ENCODE measurements around the gene EPHB1.
"Not testable (repeated sequence)": the region's sequence is repeated elsewhere in the genome, so short reads cannot be mapped to it uniquely, and the experiment has no call there.

Gene EPHB1

GRCh38 chr3:134956395-134956794, 161.3 kb downstream of the EPHB1 start:
- peaks cover 7% of the 10 kb centered on the region for H3K36me3 ChIP-seq (ENCODE audit: control insufficient read depth, insufficient read depth, low read length)
- H3K27me3 ChIP-seq (ENCODE audit: control insufficient read depth, insufficient read depth, low read length, poor library complexity, severe bottlenecking): no peaks in the 10 kb centered on the region
- H3K4me3 ChIP-seq (ENCODE audit: insufficient read depth, low read depth, low read length): no peak overlapping the region
- no peaks in the 10 kb centered on the region for H3K9me3 ChIP-seq (ENCODE audit: control insufficient read depth, low read length)
- H3K27ac ChIP-seq (ENCODE audit: insufficient read depth, low read depth, low read length, poor library complexity, severe bottlenecking): no peak overlapping the region
- WGBS, 2 experiments: 95 to 98% methylated on average over 2 of the region's 2 CpGs
- H3K4me1 ChIP-seq (ENCODE audit: control insufficient read depth, insufficient read depth, low read length): peaks cover 26% of the 10 kb centered on the region

GRCh38 chr3:134956844-134957243, 161.8 kb downstream of the EPHB1 start:
- Histone ChIP-seq H3K27me3 (ENCODE audit: control insufficient read depth, insufficient read depth, low read length, poor library complexity, severe bottlenecking) (no peaks in the 10 kb centered on the region), H3K36me3 (ENCODE audit: control insufficient read depth, insufficient read depth, low read length) (peaks cover 2% of the 10 kb centered on the region), H3K4me3 (ENCODE audit: insufficient read depth, low read depth, low read length) (no peak overlapping the region), H3K9me3 (ENCODE audit: control insufficient read depth, low read length) (no peaks in the 10 kb centered on the region), H3K27ac (ENCODE audit: insufficient read depth, low read depth, low read length, poor library complexity, severe bottlenecking) (no peak overlapping the region), H3K4me1 (ENCODE audit: control insufficient read depth, insufficient read depth, low read length) (peaks cover 26% of the 10 kb centered on the region)
- 92 to 95% methylated on average over 1 of the region's 1 CpG for WGBS, 2 experiments

GRCh38 chr3:134959516-134959915, 164.5 kb downstream of the EPHB1 start:
- peak overlapping the region; percentile 36 for H3K27ac ChIP-seq (ENCODE audit: insufficient read depth, low read depth, low read length, poor library complexity, severe bottlenecking)
- peaks cover 18% of the 10 kb centered on the region for H3K4me1 ChIP-seq (ENCODE audit: control insufficient read depth, insufficient read depth, low read length)
- H3K9me3 ChIP-seq (ENCODE audit: control insufficient read depth, low read length): no peaks in the 10 kb centered on the region
- no peaks in the 10 kb centered on the region for H3K36me3 ChIP-seq (ENCODE audit: control insufficient read depth, insufficient read depth, low read length)
- H3K4me3 ChIP-seq (ENCODE audit: insufficient read depth, low read depth, low read length): no peak overlapping the region
- H3K27me3 ChIP-seq (ENCODE audit: control insufficient read depth, insufficient read depth, low read length, poor library complexity, severe bottlenecking): no peaks in the 10 kb centered on the region

GRCh38 chr3:134964226-134964625, 169.2 kb downstream of the EPHB1 start:
- Histone ChIP-seq H3K9me3 (ENCODE audit: control insufficient read depth, low read length) (no peaks in the 10 kb centered on the region), H3K27ac (ENCODE audit: insufficient read depth, low read depth, low read length, poor library complexity, severe bottlenecking) (no peak overlapping the region), H3K36me3 (ENCODE audit: control insufficient read depth, insufficient read depth, low read length) (no peaks in the 10 kb centered on the region), H3K27me3 (ENCODE audit: control insufficient read depth, insufficient read depth, low read length, poor library complexity, severe bottlenecking) (no peaks in the 10 kb centered on the region), H3K4me3 (ENCODE audit: insufficient read depth, low read depth, low read length) (no peak overlapping the region), H3K4me1 (ENCODE audit: control insufficient read depth, insufficient read depth, low read length) (peaks cover 30% of the 10 kb centered on the region)
- WGBS, 2 experiments: 96 to 97% methylated on average over 5 of the region's 5 CpGs

- 46 to 64% methylated on average over 3 of the region's 3 CpGs for WGBS, 2 experiments
- Histone ChIP-seq H3K9me3 (ENCODE audit: control insufficient read depth, low read length) (no peaks in the 10 kb centered on the region), H3K27me3 (ENCODE audit: control insufficient read depth, insufficient read depth, low read length, poor library complexity, severe bottlenecking) (no peaks in the 10 kb centered on the region), H3K4me3 (ENCODE audit: insufficient read depth, low read depth, low read length) (no peak overlapping the region), H3K27ac (ENCODE audit: insufficient read depth, low read depth, low read length, poor library complexity, severe bottlenecking) (no peak overlapping the region), H3K4me1 (ENCODE audit: control insufficient read depth, insufficient read depth, low read length) (peaks cover 21% of the 10 kb centered on the region), H3K36me3 (ENCODE audit: control insufficient read depth, insufficient read depth, low read length) (no peaks in the 10 kb centered on the region)
These were observed 170.9 kb downstream of the EPHB1 start for GRCh38 chr3:134965865-134966481.

GRCh38 chr3:134970895-134971294, 175.8 kb downstream of the EPHB1 start:
- WGBS, 2 experiments: 78 to 85% methylated on average over 2 of the region's 2 CpGs
- H3K4me1 ChIP-seq (ENCODE audit: control insufficient read depth, insufficient read depth, low read length): peaks cover 21% of the 10 kb centered on the region
- H3K9me3 ChIP-seq (ENCODE audit: control insufficient read depth, low read length): no peaks in the 10 kb centered on the region
- H3K27ac ChIP-seq (ENCODE audit: insufficient read depth, low read depth, low read length, poor library complexity, severe bottlenecking): no peak overlapping the region
- no peaks in the 10 kb centered on the region for H3K27me3 ChIP-seq (ENCODE audit: control insufficient read depth, insufficient read depth, low read length, poor library complexity, severe bottlenecking)
- no peaks in the 10 kb centered on the region for H3K36me3 ChIP-seq (ENCODE audit: control insufficient read depth, insufficient read depth, low read length)
- H3K4me3 ChIP-seq (ENCODE audit: insufficient read depth, low read depth, low read length): no peak overlapping the region

- H3K4me1 ChIP-seq (ENCODE audit: control insufficient read depth, insufficient read depth, low read length): peaks cover 18% of the 10 kb centered on the region
- 62 to 67% methylated on average over 3 of the region's 3 CpGs for WGBS, 2 experiments
- no peaks in the 10 kb centered on the region for H3K27me3 ChIP-seq (ENCODE audit: control insufficient read depth, insufficient read depth, low read length, poor library complexity, severe bottlenecking)
- no peak overlapping the region for H3K27ac ChIP-seq (ENCODE audit: insufficient read depth, low read depth, low read length, poor library complexity, severe bottlenecking)
- H3K36me3 ChIP-seq (ENCODE audit: control insufficient read depth, insufficient read depth, low read length): no peaks in the 10 kb centered on the region
- no peaks in the 10 kb centered on the region for H3K9me3 ChIP-seq (ENCODE audit: control insufficient read depth, low read length)
- no peak overlapping the region for H3K4me3 ChIP-seq (ENCODE audit: insufficient read depth, low read depth, low read length)
These were observed 176.2 kb downstream of the EPHB1 start for GRCh38 chr3:134971306-134971705.

- not testable (repeated sequence) for H3K36me3 ChIP-seq (ENCODE audit: control insufficient read depth, insufficient read depth, low read length); H3K9me3 ChIP-seq (ENCODE audit: control insufficient read depth, low read length); H3K4me3 ChIP-seq (ENCODE audit: insufficient read depth, low read depth, low read length); H3K27ac ChIP-seq (ENCODE audit: insufficient read depth, low read depth, low read length, poor library complexity, severe bottlenecking); H3K27me3 ChIP-seq (ENCODE audit: control insufficient read depth, insufficient read depth, low read length, poor library complexity, severe bottlenecking)
- H3K4me1 ChIP-seq (ENCODE audit: control insufficient read depth, insufficient read depth, low read length): peaks cover 14% of the 10 kb centered on the region
These were observed 176.8 kb downstream of the EPHB1 start for GRCh38 chr3:134971907-134972306.

GRCh38 chr3:134972836-134973455, 177.9 kb downstream of the EPHB1 start:
- H3K9me3 ChIP-seq (ENCODE audit: control insufficient read depth, low read length): no peaks in the 10 kb centered on the region
- no peak overlapping the region for H3K4me3 ChIP-seq (ENCODE audit: insufficient read depth, low read depth, low read length)
- peaks cover 14% of the 10 kb centered on the region for H3K4me1 ChIP-seq (ENCODE audit: control insufficient read depth, insufficient read depth, low read length)
- no peak overlapping the region for H3K27ac ChIP-seq (ENCODE audit: insufficient read depth, low read depth, low read length, poor library complexity, severe bottlenecking)
- WGBS, 2 experiments: 91 to 94% methylated on average over 1 to 2 of the region's 2 CpGs
- no peaks in the 10 kb centered on the region for H3K36me3 ChIP-seq (ENCODE audit: control insufficient read depth, insufficient read depth, low read length)
- H3K27me3 ChIP-seq (ENCODE audit: control insufficient read depth, insufficient read depth, low read length, poor library complexity, severe bottlenecking): no peaks in the 10 kb centered on the region

- H3K27me3 ChIP-seq (ENCODE audit: control insufficient read depth, insufficient read depth, low read length, poor library complexity, severe bottlenecking): no peaks in the 10 kb centered on the region
These were observed 179.6 kb downstream of the EPHB1 start for GRCh38 chr3:134974624-134975023.

More at GRCh38 chr3:134974624-134975023, 179.6 kb downstream of the EPHB1 start:
- Histone ChIP-seq H3K27ac (ENCODE audit: insufficient read depth, low read depth, low read length, poor library complexity, severe bottlenecking) (no peak overlapping the region), H3K4me1 (ENCODE audit: control insufficient read depth, insufficient read depth, low read length) (peaks cover 14% of the 10 kb centered on the region), H3K9me3 (ENCODE audit: control insufficient read depth, low read length) (no peaks in the 10 kb centered on the region), H3K36me3 (ENCODE audit: control insufficient read depth, insufficient read depth, low read length) (no peaks in the 10 kb centered on the region), H3K4me3 (ENCODE audit: insufficient read depth, low read depth, low read length) (no peak overlapping the region)
- 57 to 59% methylated on average over 3 of the region's 3 CpGs for WGBS, 2 experiments
